Measurements from ENCODE around the gene LYZL6. TPM values are rescaled to one million over a fixed set of nuclear protein-coding genes. Genes with fewer than 3 reads are reported as not detected.

Gene LYZL6
- total and polyA plus RNA-seq, 4 donors, result not detected

GRCh38 chr17:35923609-35924114, 19.9 kb downstream of the LYZL6 start:
- no peaks in the 10 kb centered on the region for H3K9me3 ChIP-seq (ENCODE audit: control insufficient read depth in 4 of 4, insufficient read depth in 3 of 4, low read length in 3 of 4)
- no peaks in the 10 kb centered on the region for H3K36me3 ChIP-seq (ENCODE audit: control insufficient read depth in 4 of 4, insufficient read depth in 4 of 4, low read length in 4 of 4)
- no peaks in the 10 kb centered on the region for H3K4me1 ChIP-seq (ENCODE audit: control insufficient read depth in 5 of 5, insufficient read depth in 5 of 5, low read length in 5 of 5)
- H3K9ac ChIP-seq (ENCODE audit: insufficient read depth in 1 of 2, low read length in 2 of 2), result no peak overlapping the region
- H3K27ac ChIP-seq (ENCODE audit: low read depth in 1 of 2, low read length in 1 of 2), result no peak overlapping the region
- ATAC-seq (ENCODE audit: insufficient read depth, low FRiP score), result no peak
- DNase-seq, result no peak
- no peaks in the 10 kb centered on the region for H3K27me3 ChIP-seq (ENCODE audit: control insufficient read depth in 3 of 3, insufficient read depth in 3 of 3, low read length in 2 of 3)
- WGBS, 2 donors, result 95 to 97% methylated on average over 6 of the region's 6 CpGs
- TF ChIP-seq, protein P1, sequence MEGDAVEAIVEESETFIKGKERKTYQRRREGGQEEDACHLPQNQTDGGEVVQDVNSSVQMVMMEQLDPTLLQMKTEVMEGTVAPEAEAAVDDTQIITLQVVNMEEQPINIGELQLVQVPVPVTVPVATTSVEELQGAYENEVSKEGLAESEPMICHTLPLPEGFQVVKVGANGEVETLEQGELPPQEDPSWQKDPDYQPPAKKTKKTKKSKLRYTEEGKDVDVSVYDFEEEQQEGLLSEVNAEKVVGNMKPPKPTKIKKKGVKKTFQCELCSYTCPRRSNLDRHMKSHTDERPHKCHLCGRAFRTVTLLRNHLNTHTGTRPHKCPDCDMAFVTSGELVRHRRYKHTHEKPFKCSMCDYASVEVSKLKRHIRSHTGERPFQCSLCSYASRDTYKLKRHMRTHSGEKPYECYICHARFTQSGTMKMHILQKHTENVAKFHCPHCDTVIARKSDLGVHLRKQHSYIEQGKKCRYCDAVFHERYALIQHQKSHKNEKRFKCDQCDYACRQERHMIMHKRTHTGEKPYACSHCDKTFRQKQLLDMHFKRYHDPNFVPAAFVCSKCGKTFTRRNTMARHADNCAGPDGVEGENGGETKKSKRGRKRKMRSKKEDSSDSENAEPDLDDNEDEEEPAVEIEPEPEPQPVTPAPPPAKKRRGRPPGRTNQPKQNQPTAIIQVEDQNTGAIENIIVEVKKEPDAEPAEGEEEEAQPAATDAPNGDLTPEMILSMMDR (IDR thresholded peaks at IDR 0.05; ENCODE audit: control extremely low read depth, extremely low read depth), result no peak
- no peak overlapping the region for H3K4me3 ChIP-seq

DNA sequence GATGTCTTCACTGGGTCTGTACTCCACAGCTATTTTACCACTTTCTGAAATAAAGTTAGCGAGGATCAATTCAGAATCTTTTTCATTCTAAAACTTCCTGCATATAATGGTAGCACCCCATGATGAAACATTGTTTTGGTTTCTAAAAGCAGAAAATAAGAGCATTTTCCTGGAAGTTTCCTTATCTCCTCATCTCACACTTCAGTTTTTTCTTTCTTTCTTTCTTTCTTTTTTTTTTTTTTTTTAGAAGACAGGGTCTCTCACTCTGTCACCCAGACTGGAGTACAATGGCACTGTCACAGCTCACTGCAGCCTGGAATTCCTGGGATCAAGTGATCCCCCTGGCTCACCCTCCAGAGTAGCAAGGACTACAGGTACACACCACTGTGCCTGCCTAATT, 23.3 kb downstream of the LYZL6 start:
- Histone ChIP-seq H3K9me3 (ENCODE audit: control insufficient read depth in 4 of 4, insufficient read depth in 3 of 4, low read length in 3 of 4) (no peaks in the 10 kb centered on the region), H3K9ac (ENCODE audit: insufficient read depth in 1 of 2, low read length in 2 of 2) (no peak overlapping the region), H3K4me1 (ENCODE audit: control insufficient read depth in 5 of 5, insufficient read depth in 5 of 5, low read length in 5 of 5) (no peaks in the 10 kb centered on the region), H3K4me3 (no peak overlapping the region), H3K36me3 (ENCODE audit: control insufficient read depth in 4 of 4, insufficient read depth in 4 of 4, low read length in 4 of 4) (no peaks in the 10 kb centered on the region), H3K27ac (ENCODE audit: low read depth in 1 of 2, low read length in 1 of 2) (no peak overlapping the region), H3K27me3 (ENCODE audit: control insufficient read depth in 3 of 3, insufficient read depth in 3 of 3, low read length in 2 of 3) (no peaks in the 10 kb centered on the region)
- ATAC-seq (ENCODE audit: insufficient read depth, low FRiP score), result no peak
- TF ChIP-seq, protein P1 (IDR thresholded peaks at IDR 0.05; ENCODE audit: control extremely low read depth, extremely low read depth), result no peak
- WGBS, 2 donors, result 96 to 100% methylated on average over 1 of the region's 1 CpG
- no peak for DNase-seq

- ATAC-seq (ENCODE audit: insufficient read depth, low FRiP score), result no peak
- WGBS, 2 donors, result 25 to 45% methylated on average over 3 of the region's 3 CpGs
- TF ChIP-seq, protein P1 (IDR thresholded peaks at IDR 0.05; ENCODE audit: control extremely low read depth, extremely low read depth), result no peak
- H3K9ac ChIP-seq (ENCODE audit: insufficient read depth in 1 of 2, low read length in 2 of 2), result no peak overlapping the region
- no peaks in the 10 kb centered on the region for H3K36me3 ChIP-seq (ENCODE audit: control insufficient read depth in 4 of 4, insufficient read depth in 4 of 4, low read length in 4 of 4)
- no peak overlapping the region for H3K4me3 ChIP-seq
- H3K27ac ChIP-seq (ENCODE audit: low read depth in 1 of 2, low read length in 1 of 2), result no peak overlapping the region
- H3K27me3 ChIP-seq (ENCODE audit: control insufficient read depth in 3 of 3, insufficient read depth in 3 of 3, low read length in 2 of 3), result no peaks in the 10 kb centered on the region
- no peaks in the 10 kb centered on the region for H3K4me1 ChIP-seq (ENCODE audit: control insufficient read depth in 5 of 5, insufficient read depth in 5 of 5, low read length in 5 of 5)
- H3K9me3 ChIP-seq (ENCODE audit: control insufficient read depth in 4 of 4, insufficient read depth in 3 of 4, low read length in 3 of 4), result no peaks in the 10 kb centered on the region
- DNase-seq, result no peak
Observed at GRCh38 chr17:35918665-35919064, 24.8 kb downstream of the LYZL6 start.

Measured in lung (tissue), 12 donors.